ENCODE results near the gene C3orf49. TPM values are rescaled to one million over a fixed set of nuclear protein-coding genes. Genes with fewer than 3 reads are reported as not detected.

C3orf49 gene
- total RNA-seq, 1 experiment from 2014 or later = not detected

- peak; percentile 49 to 54 for DNase-seq
- CTCF ChIA-PET = no interaction called here
- no peaks in the 10 kb centered on the region for H3K9me3 Mint-ChIP-seq (ENCODE audit: unreplicated experiment)
- POLR2A ChIA-PET = no interaction called here
- TSS peak; percentile 2 for BruUV-seq (replicated peaks)
- no peaks in the 10 kb centered on the region for H3K27me3 Mint-ChIP-seq (ENCODE audit: insufficient read depth, unreplicated experiment)
- H3K36me3 Mint-ChIP-seq (ENCODE audit: insufficient read depth, unreplicated experiment) = no peaks in the 10 kb centered on the region
- Histone ChIP-seq H3K4me1 (peaks cover 35% of the 10 kb centered on the region), H3K36me3 (ENCODE audit: control insufficient read depth, insufficient read depth, low read length) (no peaks in the 10 kb centered on the region), H3K27me3 (replicated peaks; ENCODE audit: control insufficient read depth, insufficient read depth, low read length) (no peaks in the 10 kb centered on the region), H3K9me3 (no peaks in the 10 kb centered on the region), H3K4me3 (ENCODE audit: low read depth, low read length) (no peak overlapping the region)
- H3K4me1 Mint-ChIP-seq (ENCODE audit: low read depth, unreplicated experiment) = peaks cover 9% of the 10 kb centered on the region
- intact Hi-C loops (cut with micrococcal nuclease; ENCODE audit: unreplicated experiment) = no loop called here
- H3K4me3 Mint-ChIP-seq (ENCODE audit: unreplicated experiment) = no peak overlapping the region
- TF ChIP-seq CTCF (IDR thresholded peaks at IDR 0.05; ENCODE audit: insufficient read depth in 1 of 2, low read depth in 1 of 2, low read length in 1 of 2, severe bottlenecking in 1 of 2, unreplicated experiment in 1 of 2) = no peak
- peak overlapping the region; percentile 65 for H3K27ac Mint-ChIP-seq (ENCODE audit: unreplicated experiment)
Observed at GRCh38 chr3:63847718-63848450, 28.8 kb downstream of the C3orf49 start.

GRCh38 chr3:63849175-63849574 is 30.1 kb downstream of the C3orf49 start:
- Histone ChIP-seq H3K36me3 (ENCODE audit: control insufficient read depth, insufficient read depth, low read length) (no peaks in the 10 kb centered on the region), H3K9me3 (no peaks in the 10 kb centered on the region), H3K27me3 (replicated peaks; ENCODE audit: control insufficient read depth, insufficient read depth, low read length) (no peaks in the 10 kb centered on the region), H3K4me1 (peaks cover 34% of the 10 kb centered on the region), H3K4me3 (ENCODE audit: low read depth, low read length) (no peak overlapping the region)
- BruUV-seq (replicated peaks) = no TSS peak
- H3K36me3 Mint-ChIP-seq (ENCODE audit: insufficient read depth, unreplicated experiment) = no peaks in the 10 kb centered on the region
- H3K4me1 Mint-ChIP-seq (ENCODE audit: low read depth, unreplicated experiment) = peaks cover 9% of the 10 kb centered on the region
- intact Hi-C loops (cut with micrococcal nuclease; ENCODE audit: unreplicated experiment) = no loop called here
- no peak for DNase-seq
- no peak overlapping the region for H3K27ac Mint-ChIP-seq (ENCODE audit: unreplicated experiment)
- no peak overlapping the region for H3K4me3 Mint-ChIP-seq (ENCODE audit: unreplicated experiment)
- TF ChIP-seq CTCF (IDR thresholded peaks at IDR 0.05; ENCODE audit: insufficient read depth in 1 of 2, low read depth in 1 of 2, low read length in 1 of 2, severe bottlenecking in 1 of 2, unreplicated experiment in 1 of 2) = no peak
- no peaks in the 10 kb centered on the region for H3K27me3 Mint-ChIP-seq (ENCODE audit: insufficient read depth, unreplicated experiment)
- CTCF ChIA-PET = no interaction called here
- H3K9me3 Mint-ChIP-seq (ENCODE audit: unreplicated experiment) = no peaks in the 10 kb centered on the region
- POLR2A ChIA-PET = no interaction called here

GRCh38 chr3:63851287-63851686 is 32.2 kb downstream of the C3orf49 start:
- H3K27ac Mint-ChIP-seq (ENCODE audit: unreplicated experiment) = no peak overlapping the region
- intact Hi-C loops (cut with micrococcal nuclease; ENCODE audit: unreplicated experiment) = no loop called here
- no peak for DNase-seq
- H3K4me1 Mint-ChIP-seq (ENCODE audit: low read depth, unreplicated experiment) = peaks cover 9% of the 10 kb centered on the region
- no peaks in the 10 kb centered on the region for H3K36me3 ChIP-seq (ENCODE audit: control insufficient read depth, insufficient read depth, low read length)
- H3K4me3 Mint-ChIP-seq (ENCODE audit: unreplicated experiment) = no peak overlapping the region
- H3K9me3 Mint-ChIP-seq (ENCODE audit: unreplicated experiment) = no peaks in the 10 kb centered on the region
- H3K4me1 ChIP-seq = peaks cover 15% of the 10 kb centered on the region
- TF ChIP-seq CTCF (IDR thresholded peaks at IDR 0.05; ENCODE audit: insufficient read depth in 1 of 2, low read depth in 1 of 2, low read length in 1 of 2, severe bottlenecking in 1 of 2, unreplicated experiment in 1 of 2) = no peak
- H3K4me3 ChIP-seq (ENCODE audit: low read depth, low read length) = no peak overlapping the region
- H3K9me3 ChIP-seq = no peaks in the 10 kb centered on the region
- BruUV-seq (replicated peaks) = no TSS peak
- ChIA-PET CTCF (no interaction called here), POLR2A (no interaction called here)
- H3K27me3 ChIP-seq (replicated peaks; ENCODE audit: control insufficient read depth, insufficient read depth, low read length) = no peaks in the 10 kb centered on the region
- H3K36me3 Mint-ChIP-seq (ENCODE audit: insufficient read depth, unreplicated experiment) = no peaks in the 10 kb centered on the region
- H3K27me3 Mint-ChIP-seq (ENCODE audit: insufficient read depth, unreplicated experiment) = no peaks in the 10 kb centered on the region

Data from Caco-2 (cell line).